ENCODE measurements around the gene CACNA1D.
A peak's percentile ranks its signal among the peaks of the same experiment; 100 is the strongest.

Gene CACNA1D

GRCh38 chr3:53795176-53795575 lies 300.8 kb downstream of the CACNA1D start:
- DNase-seq: no peak

- DNase-seq: no peak
These were observed 301.6 kb downstream of the CACNA1D start for GRCh38 chr3:53795789-53796560.

- DNase-seq: no peak
These were observed 303.7 kb downstream of the CACNA1D start for GRCh38 chr3:53798144-53798543.

GRCh38 chr3:53799338-53799865 lies 305.0 kb downstream of the CACNA1D start:
- DNase-seq: no peak

- no peak for DNase-seq
These were observed 305.9 kb downstream of the CACNA1D start for GRCh38 chr3:53800041-53800906.

GRCh38 chr3:53801319-53801718 lies 306.9 kb downstream of the CACNA1D start:
- DNase-seq: no peak

GRCh38 chr3:53802256-53802880 lies 308.0 kb downstream of the CACNA1D start:
- no peak for DNase-seq

- DNase-seq: no peak
These were observed 308.9 kb downstream of the CACNA1D start for GRCh38 chr3:53803124-53803815.

GRCh38 chr3:53803816-53804695 lies 309.6 kb downstream of the CACNA1D start:
- no peak for DNase-seq

- DNase-seq: peak in 2 of 4 experiments; percentile 9 to 17
These were observed 310.5 kb downstream of the CACNA1D start for GRCh38 chr3:53804697-53805462.

- DNase-seq: no peak
These were observed 311.2 kb downstream of the CACNA1D start for GRCh38 chr3:53805463-53806159.

GRCh38 chr3:53806182-53807116 lies 312.0 kb downstream of the CACNA1D start:
- no peak for DNase-seq

GRCh38 chr3:53807117-53807810 lies 312.9 kb downstream of the CACNA1D start:
- no peak for DNase-seq

GRCh38 chr3:53808496-53808895 lies 314.1 kb downstream of the CACNA1D start:
- no peak for DNase-seq

- no peak for DNase-seq
These were observed 314.9 kb downstream of the CACNA1D start for GRCh38 chr3:53809267-53809666.

- DNase-seq: no peak
These were observed 315.5 kb downstream of the CACNA1D start for GRCh38 chr3:53809764-53810400.

- no peak for DNase-seq
These were observed 316.9 kb downstream of the CACNA1D start for GRCh38 chr3:53811143-53811927.
